Astrocyte of the hippocampus (primary cell): ENCODE data around the gene ITIH4.

Experiments
- DNase-seq: peaks from one replicate; pipeline ENCODE4 v3.0.0; 2011; ENCODE audit warnings: low read depth, low spot score

ITIH4 gene

GRCh38 chr3:52830535-52831258 lies at the start of gene ITIH4:
Gene ITIH4 (minus strand): TSS chr3:52830672. CDS start chr3:52830642, 30 bp downstream.
- DNase-seq, result peak; percentile 44

- no peak for DNase-seq
Observed at GRCh38 chr3:52880047-52880446, 49.6 kb upstream of the ITIH4 start.

DNA sequence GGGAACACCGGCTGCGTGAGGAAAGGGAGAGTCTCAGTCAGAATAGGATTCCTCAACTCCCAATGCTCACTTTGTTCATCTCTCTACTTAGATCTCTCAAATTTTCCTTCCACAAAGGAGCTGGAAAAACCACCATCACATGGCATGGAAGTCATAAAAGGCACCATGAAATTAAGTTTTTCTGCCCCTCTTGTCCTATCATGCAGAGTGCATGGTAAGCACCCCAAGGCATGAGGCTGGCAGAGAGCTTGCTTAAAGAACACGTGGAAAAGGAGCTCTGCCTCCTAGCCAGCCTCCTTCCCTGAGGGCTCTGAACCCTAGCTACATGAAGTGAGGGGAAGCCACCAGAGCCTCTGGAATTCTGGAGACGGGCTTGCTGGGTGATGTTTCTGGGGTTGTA lies 49.1 kb upstream of the ITIH4 start:
- no peak for DNase-seq

DNA sequence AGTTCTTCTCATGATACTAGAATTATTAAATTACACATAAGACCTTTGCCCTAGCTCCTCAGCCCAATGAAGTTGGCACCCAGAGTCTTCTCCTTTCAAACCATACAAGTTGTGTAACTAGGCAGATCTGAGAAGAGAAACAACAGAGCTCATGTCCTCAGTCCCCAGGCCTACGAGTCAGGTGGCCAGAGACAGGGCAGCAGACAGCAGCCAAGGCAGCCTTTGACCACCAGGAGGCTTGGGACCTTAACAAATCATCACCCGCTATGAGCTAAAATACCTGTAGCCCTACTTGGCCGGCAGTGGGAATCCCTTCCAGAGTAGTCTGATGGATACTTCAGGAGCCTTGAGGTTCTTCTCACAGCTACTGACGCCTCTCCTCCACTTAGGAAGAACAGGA lies 48.6 kb upstream of the ITIH4 start:
- no peak for DNase-seq

DNA sequence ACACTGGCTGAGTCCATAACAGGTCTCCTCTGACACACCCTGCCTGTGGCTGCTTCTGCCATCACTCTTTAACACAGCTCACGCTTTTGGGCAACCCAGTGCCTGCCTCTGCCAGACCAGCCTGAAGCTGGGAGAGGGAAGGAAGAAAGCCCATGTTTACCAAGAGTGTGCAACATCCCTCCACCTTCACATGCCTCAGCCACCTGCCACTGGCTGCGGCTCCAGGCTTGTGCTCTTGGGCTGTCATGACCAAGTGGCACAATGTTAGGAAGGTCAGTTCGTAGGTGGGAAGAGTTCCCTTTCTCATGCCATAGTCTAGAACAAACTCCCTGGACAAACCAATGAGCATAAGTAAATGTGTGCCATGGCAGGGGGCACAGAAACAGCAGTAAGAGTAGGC lies 46.6 kb upstream of the ITIH4 start:
- DNase-seq, result no peak

- DNase-seq, result no peak
Observed at GRCh38 chr3:52874864-52875587, 44.6 kb upstream of the ITIH4 start.

GRCh38 chr3:52874160-52874701 lies 43.8 kb upstream of the ITIH4 start:
- no peak for DNase-seq

DNA sequence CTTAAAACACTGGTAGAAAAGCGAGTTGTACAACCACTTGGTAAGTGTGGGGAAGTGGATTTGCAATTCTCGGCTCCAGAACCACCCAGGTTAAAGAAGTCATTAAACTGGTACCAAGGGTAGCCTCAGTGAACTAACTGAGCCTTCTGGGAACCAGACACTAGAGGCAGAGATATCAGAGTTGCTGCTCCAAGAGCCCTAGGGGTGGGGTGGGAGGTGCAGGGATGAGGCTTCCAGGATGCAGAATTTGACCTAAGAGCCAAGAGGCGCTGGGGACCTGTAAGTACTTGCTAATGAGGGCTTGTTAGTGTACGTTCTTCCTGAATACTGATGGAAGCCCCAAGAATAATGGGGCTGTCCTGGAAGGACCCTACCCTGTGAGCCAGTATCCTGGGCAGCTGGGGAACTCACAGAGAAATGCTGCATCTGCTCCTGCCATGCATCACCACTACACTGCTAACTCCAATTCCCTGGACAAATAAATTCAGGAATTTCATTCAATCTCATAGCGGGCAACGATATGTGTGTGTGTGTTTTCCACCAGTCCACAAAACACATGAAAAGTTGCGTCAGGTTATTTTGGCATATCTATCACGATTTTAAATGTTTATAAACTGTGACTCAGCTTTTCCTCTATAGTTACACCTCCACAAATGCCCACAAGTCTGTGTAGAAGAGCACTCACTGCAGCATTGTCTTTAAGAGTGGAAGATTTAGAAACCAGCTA lies 43.1 kb upstream of the ITIH4 start:
- peak; percentile 44 for DNase-seq

GRCh38 chr3:52872245-52872644 lies 41.8 kb upstream of the ITIH4 start:
- no peak for DNase-seq

DNA sequence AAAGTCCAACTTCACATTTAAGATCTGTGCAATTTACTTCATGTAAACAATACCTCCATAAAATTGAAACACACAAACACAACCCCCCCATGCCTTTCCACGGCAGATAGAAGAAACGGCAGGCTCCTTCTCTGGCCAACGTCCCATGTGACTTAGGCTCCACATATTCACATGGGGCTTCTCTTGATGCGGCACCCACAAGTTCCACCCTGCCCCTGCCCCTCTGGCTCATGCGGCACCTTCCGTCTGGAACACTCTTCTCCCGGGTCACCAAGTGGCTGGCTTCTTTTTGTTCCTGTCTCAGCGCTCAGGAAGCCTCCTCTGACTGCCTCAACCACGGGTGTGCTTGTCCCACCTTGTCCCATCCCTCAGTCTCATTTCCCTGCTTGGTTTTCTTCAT lies 41.3 kb upstream of the ITIH4 start:
- no peak for DNase-seq

DNA sequence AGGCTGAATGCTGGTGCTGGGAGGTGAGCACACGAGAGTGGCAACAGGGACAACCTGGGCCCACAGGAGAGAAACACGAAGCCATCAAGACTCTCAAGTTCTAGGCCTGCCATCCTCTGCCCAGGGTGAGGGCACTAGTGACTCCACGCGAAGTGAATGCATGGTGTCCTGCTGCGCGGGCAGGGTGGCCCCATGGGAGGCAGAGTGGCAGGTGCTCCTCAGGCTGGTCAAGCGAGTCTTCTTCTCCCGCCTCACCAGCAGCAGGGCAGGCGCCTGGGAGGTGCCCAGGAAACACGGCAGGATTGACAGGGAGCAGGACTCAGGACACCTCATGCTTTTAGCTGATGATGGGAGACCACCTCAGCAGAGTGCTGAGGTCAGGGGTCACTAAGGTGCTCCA lies 40.0 kb upstream of the ITIH4 start:
- no peak for DNase-seq

DNA sequence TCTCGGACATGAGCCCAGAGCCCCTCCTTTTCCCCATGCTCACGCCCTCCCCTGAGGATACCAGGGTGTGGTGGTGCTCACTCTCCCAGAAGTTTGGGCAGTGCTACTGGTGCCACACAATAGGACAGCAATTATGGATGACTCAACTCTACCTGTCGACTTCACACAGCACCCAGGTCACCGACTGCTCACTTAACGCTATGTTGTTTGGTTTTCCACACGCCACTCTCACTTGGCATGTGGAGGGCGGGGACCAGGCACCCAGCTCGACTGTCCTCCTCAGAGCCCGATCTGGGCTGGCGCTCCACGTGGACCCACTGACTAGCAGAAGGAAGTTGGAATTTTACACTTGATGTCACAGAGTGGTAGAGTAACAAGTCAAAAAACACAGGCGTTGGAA lies 36.0 kb upstream of the ITIH4 start:
- DNase-seq, result no peak

GRCh38 chr3:52865994-52866393 lies 35.5 kb upstream of the ITIH4 start:
- no peak for DNase-seq

GRCh38 chr3:52860424-52860768 lies 29.9 kb upstream of the ITIH4 start:
- no peak for DNase-seq

DNA sequence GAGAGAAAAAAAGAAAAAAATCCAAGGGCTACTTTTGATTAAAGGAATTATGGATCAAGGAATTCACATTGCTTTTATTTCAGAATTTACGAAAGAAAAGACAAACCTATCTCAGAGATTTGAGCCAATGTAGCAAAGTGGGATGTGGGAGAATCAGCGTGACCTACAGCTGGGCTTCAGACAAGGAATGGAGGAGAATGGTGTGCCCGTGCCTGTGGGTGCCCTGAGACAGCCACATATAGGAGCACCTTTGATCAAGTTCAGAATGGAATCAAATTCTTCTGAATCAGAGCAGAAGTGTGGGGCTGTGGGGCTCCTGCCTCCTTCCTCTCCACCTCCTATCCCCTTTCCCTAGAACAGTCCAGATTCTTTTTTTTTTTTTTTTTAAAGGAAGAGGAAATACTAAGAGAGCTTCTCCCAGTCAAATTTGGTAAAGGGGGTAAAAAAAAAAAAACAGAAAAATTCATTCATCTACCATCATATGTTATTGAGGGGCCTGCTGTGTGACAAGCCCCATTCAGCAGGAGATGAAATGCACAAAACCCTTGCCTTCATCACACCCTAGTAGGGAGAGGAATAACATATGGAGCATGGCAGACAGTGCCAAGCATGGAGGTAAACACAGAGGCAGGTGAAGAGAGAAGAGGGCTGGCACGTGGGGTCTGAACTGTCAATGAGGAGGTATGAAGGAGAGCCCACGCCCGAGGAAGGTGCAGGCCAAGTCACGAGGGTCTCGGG lies 29.4 kb upstream of the ITIH4 start:
- DNase-seq, result no peak

DNA sequence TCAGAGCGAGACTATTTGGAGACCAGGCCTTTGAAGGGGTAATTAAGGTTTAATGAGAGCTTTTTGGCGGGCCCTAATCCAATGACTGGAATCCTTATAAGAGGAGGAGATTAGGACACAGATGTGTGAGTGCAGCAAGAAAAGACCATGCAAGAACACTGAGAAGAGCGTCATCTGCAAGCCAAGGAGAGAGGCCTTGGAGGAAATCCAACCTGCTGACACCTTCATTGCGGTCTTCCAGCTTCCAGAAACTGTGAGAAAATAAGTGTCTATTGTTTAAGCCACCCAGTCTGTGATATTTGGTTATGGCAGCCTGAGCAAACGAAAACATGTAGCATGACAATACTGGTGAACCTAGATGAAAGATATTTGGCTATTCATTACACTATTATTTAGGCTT lies 27.4 kb upstream of the ITIH4 start:
- DNase-seq, result no peak

- DNase-seq, result no peak
Observed at GRCh38 chr3:52857133-52857532, 26.7 kb upstream of the ITIH4 start.

DNA sequence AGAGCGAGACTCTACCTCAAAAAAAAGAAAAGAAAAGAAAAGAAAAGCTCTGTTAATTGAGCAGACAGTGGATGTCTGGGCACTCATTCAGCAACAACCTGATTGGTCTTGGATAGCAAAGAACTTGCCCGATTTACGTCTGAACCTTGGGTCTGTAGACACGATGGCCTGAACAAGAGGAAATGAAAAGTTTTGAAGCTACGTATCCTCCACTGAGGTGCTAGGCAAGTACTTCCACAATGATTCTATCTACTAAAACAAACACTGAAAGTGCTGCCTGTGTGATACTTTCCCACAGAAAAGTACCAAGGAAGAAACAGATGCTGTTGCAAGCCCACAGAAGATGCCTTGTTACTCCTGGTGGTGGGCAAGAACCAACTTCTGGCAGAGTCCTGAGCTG lies 26.2 kb upstream of the ITIH4 start:
- DNase-seq, result no peak

DNA sequence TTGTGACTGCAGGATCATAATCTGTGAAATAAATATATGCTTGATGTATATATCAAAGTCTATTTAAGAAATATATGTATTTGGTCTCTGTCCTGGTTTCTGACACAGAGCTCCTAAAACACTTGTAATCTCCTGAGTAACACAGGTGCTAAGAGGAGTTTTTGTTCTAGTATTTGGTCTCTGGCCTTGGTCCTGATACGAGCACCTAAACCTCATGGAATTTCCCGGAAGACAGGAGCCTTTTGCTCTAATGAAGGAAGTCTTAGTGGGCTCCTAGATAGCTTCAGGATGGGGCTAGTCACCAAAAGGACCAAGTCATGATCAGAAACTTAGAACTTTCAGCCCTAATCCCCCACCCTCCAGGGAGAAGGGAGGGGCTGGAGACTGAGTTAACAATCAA lies 23.5 kb upstream of the ITIH4 start:
- DNase-seq, result peak; percentile 18

GRCh38 chr3:52852419-52852818 lies 21.9 kb upstream of the ITIH4 start:
- DNase-seq, result no peak

DNA sequence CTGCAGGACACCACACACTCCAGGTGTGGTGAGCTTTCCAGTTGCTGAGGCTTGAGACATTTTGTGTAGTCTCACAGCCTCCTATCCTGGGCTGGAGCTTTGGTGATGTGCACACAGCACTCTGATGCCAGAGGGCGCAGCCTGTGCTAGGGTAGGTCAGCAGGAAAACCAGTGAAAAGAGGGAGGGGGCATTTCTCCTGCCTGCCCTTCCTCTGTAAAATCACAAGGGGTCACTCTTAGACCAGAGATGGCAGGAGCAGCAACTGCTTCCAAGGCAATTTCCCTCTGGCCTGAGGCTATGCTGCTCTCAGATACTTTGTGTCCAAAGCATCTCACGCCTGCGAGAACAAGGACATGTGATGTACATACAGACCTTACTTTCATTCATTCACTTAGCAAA lies 20.9 kb upstream of the ITIH4 start:
- peak; percentile 64 for DNase-seq

- no peak for DNase-seq
Observed at GRCh38 chr3:52849656-52850055, 19.2 kb upstream of the ITIH4 start.
